NCI-H446 (cell line): ENCODE data around the gene CAPZA1.
"Not testable (repeated sequence)": the region's sequence is repeated elsewhere in the genome, so short reads cannot be mapped to it uniquely, and the experiment has no call there.

Experiments
- DNase-seq, 2 experiments: peaks; one replicate each; lab custom pipeline; 2025; lab: John Stamatoyannopoulos, UW

The CAPZA1 gene

GRCh38 chr1:112626887-112627286 is 7.3 kb downstream of the CAPZA1 start:
- no peak for DNase-seq

GRCh38 chr1:112628516-112628915 is 8.9 kb downstream of the CAPZA1 start:
- DNase-seq, result no peak

GRCh38 chr1:112629256-112629655 is 9.6 kb downstream of the CAPZA1 start:
- no peak for DNase-seq

DNA sequence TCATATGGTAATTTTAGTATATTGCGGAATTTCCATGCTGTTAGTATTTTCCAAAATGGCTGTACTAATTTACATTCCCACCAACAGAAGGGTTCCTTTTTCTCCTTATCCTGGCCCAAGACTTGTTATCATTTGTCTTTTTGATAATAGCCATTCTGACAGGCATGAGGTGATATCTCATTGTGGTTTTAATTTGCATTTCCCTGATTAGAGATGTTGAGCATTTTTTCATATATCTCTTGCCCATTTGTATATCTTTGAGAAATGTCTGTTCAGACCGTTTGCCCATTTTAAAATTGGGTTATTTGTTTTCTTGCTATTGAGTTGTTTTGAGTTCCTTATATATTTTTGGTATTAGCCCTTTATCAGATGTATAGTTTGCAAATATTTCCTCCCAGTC is 14.0 kb downstream of the CAPZA1 start:
- no peak for DNase-seq

- DNase-seq, result no peak
Measured at GRCh38 chr1:112634367-112634766, 14.7 kb downstream of the CAPZA1 start.

GRCh38 chr1:112636056-112636455 is 16.4 kb downstream of the CAPZA1 start:
- DNase-seq, result no peak

DNA sequence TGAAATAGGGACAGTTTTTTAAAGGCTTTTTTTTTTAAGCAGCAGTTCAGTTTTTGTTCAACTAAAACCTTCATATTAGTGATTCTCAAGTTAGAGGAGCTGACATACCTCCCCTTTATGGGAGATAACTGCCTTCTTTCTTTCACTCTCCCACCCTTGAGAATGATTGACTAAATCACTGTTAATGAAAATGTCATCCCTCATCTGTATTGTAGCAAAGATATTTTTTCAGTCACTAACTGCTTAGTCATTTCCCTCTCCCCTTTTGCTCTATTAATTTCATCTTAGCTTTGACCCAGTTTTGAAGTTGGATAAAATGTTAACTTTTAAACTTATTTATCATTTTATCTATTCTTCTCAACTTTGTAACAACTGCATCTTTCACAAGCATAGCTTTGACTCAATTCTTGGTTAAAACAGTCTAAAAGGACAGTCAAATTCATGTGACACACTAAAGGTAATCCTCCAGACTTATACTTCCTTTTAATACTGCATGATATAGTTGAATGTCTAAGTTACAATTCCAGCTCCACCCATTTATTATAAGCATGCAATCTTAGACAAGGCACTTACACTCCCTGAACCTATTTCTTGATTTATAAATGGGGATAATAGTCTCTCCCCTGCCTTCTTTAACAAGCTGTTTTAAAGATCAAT is 17.1 kb downstream of the CAPZA1 start:
- no peak for DNase-seq

- DNase-seq, result no peak
Measured at GRCh38 chr1:112637254-112638109, 17.9 kb downstream of the CAPZA1 start.

DNA sequence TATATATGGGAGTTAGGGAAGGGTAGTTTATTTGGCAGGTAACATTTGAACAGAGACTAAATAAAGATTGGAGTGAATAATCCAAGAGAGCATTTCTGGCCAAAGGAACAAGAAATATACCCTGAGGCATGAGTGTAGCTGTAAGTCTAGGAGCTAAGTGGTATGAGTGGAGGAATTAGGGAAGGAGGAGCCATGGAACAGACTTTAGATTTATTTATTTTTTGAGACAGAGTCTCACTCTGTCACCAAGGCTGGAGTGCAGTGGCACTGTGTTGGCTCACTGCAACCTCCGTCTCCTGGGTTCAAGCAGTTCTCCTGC is 18.4 kb downstream of the CAPZA1 start:
- no peak for DNase-seq

GRCh38 chr1:112640437-112640836 is 20.8 kb downstream of the CAPZA1 start:
- DNase-seq, result not testable (repeated sequence)

GRCh38 chr1:112643080-112643479 is 23.4 kb downstream of the CAPZA1 start:
- no peak for DNase-seq

DNA sequence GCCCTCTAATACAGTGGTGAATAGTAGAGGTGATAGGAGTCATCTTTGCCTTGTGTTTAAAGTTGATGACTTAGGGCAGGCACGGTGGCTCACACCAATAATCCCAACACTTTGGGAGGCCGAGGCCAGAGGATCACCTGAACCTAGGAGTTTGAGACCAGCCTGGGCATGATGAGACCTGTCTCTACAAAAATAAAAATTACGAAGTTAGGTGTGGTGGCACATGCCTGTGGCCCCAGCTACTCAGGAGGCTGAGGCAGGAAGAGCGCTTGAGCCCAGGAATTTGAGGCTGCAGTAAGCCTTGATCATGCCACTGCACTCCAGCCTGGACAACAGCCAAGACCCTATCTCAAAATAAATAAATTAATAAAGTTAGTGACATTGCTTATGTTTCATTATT is 26.6 kb downstream of the CAPZA1 start:
- DNase-seq, result no peak

GRCh38 chr1:112651205-112651604 is 31.6 kb downstream of the CAPZA1 start:
- no peak for DNase-seq

GRCh38 chr1:112665857-112666256 is 46.2 kb downstream of the CAPZA1 start:
- no peak for DNase-seq

DNA sequence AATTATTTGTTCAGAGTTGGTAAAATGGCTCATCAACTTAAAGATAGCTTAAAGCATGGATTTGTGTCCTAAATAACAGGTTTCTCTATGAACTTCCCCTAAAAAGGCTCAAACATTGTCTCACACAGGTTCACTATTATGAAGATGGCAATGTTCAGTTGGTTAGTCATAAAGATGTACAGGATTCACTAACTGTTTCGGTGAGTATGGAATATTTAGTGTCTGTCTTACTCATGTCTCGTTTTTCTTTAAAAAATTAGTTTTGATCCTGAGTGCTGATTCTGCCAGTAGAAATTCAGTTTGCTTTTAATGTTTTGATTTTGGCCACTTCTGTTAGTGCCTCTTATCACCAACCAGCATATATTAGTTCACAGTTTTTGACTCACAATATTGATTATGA is 47.3 kb downstream of the CAPZA1 start:
- DNase-seq, result no peak

GRCh38 chr1:112672009-112672408 is 52.4 kb downstream of the CAPZA1 start:
- DNase-seq, result no peak

GRCh38 chr1:112672842-112673241 is 53.2 kb downstream of the CAPZA1 start:
- DNase-seq, result no peak

DNA sequence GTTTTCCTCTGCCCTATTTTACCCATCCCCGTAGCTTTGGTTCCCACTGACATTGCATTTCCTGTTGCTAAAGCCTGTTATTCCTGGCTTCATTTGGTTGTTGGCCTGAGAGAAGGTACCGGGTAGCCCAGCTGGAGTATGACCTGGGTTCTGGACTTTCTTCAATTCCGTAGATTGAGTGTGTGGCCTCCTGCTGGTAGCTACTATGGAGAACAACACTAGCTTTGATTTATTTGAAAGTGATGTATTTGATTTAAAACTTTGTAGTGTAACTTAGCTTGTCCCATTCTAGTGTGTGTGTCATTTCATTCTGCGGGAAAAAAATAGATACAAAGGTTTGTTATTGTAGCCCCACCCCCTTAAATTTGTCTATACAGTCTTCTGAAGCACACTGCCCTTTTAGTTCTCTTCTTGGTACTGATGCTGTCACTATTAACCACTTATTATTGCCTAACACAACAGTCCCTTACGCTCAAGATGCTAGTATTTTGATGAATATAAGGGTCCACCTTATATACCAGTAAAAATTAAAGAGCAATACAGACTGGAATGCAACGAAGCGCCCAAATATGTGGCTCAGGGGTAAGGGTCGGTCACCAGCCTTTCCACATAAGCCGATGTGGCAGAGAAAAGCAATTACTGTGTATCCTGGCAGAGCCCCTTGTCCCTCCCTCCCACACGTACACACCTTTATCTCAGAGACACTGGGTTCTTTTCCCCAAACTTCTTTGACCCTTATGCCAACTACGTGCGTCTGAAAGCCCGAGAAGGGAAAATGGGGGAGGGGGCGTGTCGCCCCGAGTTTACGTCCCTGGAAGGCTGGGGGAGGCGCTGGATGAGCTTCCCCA is 54.2 kb downstream of the CAPZA1 start:
- peak; percentile 4 to 9 for DNase-seq

GRCh38 chr1:112674440-112674985 is 54.9 kb downstream of the CAPZA1 start, which contains the start of gene MOV10:
Gene MOV10 (plus strand): TSS chr1:112674659. CDS start chr1:112674913, 254 bp downstream.
- peak; percentile 20 to 62 for DNase-seq

DNA sequence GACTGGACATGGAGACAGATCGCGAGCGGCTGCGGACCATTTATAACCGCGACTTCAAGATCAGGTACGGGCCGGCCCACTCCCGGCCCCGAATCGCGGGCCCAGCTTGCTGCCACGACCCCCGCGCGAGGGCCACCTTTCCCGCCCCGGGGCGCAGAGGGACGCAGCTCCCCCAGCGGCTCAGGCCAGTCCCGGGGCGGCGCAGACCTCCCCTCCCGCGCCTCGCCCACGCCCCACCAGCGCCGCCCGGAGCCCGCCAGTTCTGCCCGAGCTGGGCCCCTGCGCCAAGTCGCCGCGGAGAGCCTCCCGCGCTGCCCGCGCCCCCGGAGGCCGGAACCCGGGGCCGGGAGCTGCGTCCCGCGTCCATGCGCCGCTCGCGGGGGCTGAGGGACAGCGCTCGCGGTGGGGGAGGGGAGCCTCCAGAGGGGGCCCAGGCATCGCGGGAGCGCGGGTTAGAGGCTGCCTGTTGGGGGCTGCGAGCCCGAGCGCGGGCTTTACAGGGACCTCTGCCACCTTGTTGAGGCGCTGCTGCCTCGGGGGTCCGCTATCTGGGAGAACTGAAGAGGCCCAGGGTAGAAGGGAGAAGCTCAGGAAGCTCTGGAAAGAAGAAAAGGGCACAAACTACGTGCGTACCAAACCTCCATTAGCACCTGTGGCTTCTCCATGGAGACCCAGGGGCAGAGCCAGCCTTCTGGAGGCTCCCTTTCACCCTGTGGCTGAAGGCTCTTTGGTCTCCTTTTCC is 55.5 kb downstream of the CAPZA1 start:
- DNase-seq, result peak; percentile 35 to 43

- DNase-seq, result no peak
Measured at GRCh38 chr1:112675728-112676381, 56.2 kb downstream of the CAPZA1 start.
